PFSK-1 (cell line): ENCODE results near the gene WDFY2.

Experiments
- FOXP2 ChIP-seq: optimal IDR thresholded peaks from 2 replicates; pipeline ENCODE3; 2011; ENCODE audit warnings: borderline replicate concordance, control low read depth, inconsistent platforms; ENCODE audit not compliant: insufficient read depth; ENCODE audit errors: extremely low read length, extremely low read depth
- POLR2AphosphoS5 ChIP-seq: IDR thresholded peaks from 2 replicates; pipeline ENCODE4 v1.6.1; 2012; ENCODE audit warnings: low read depth, mild to moderate bottlenecking, control low read depth, low read length, moderate library complexity
- SIN3A ChIP-seq: IDR thresholded peaks from 2 replicates; pipeline ENCODE4 v1.6.1; 2012; ENCODE audit warnings: mild to moderate bottlenecking, low read length, moderate library complexity, borderline replicate concordance; ENCODE audit not compliant: insufficient read depth
- TAF1 ChIP-seq: IDR thresholded peaks from 2 replicates; pipeline ENCODE4 v1.6.1; 2012; ENCODE audit warnings: low read length, control low read depth, borderline replicate concordance; ENCODE audit not compliant: insufficient read depth
- TF ChIP-seq, protein P1 (sequence below), 2 experiments: IDR thresholded peaks; 2 replicates each; pipeline versions ENCODE4 v1.6.1 to v1.8.0; 2011 to 2012; ENCODE audit warnings: low read depth in 2 of 2, low read length in 2 of 2, control low read depth in 1 of 2, inconsistent platforms in 1 of 2, mild to moderate bottlenecking in 1 of 2, moderate library complexity in 1 of 2; ENCODE audit not compliant: insufficient read depth in 1 of 2

DNA sequence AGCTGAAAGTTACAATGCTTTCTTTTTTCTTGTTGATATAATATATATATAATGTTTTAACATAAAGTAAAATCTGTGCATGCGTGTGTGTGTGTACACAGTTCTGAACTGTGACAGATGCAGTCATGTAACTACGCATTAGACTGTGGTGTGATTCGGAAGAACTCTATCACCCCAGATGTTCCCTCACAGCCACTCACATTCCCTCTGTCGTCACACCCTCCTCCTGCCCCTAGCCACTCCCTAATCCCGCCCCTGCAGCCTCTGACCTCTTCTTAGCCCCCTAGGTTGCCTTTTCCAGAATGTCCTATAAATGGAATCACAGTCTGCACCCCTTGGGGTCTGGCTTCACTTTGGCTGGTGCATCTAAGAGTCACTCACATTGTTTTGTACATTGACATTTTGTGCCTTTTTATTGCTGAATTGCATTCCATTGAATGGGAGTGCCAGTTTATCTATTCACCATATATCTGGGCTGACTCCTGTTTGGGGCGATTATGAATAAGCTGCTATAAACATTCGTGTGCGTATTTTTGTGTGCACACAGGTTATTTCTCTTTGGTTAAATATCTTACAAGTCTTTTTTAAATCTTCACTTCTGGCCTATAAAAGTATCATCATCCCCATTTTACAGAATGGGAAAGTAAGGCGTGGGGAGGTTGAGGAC lies 199.3 kb downstream of the WDFY2 start:
- TF ChIP-seq, protein P1, sequence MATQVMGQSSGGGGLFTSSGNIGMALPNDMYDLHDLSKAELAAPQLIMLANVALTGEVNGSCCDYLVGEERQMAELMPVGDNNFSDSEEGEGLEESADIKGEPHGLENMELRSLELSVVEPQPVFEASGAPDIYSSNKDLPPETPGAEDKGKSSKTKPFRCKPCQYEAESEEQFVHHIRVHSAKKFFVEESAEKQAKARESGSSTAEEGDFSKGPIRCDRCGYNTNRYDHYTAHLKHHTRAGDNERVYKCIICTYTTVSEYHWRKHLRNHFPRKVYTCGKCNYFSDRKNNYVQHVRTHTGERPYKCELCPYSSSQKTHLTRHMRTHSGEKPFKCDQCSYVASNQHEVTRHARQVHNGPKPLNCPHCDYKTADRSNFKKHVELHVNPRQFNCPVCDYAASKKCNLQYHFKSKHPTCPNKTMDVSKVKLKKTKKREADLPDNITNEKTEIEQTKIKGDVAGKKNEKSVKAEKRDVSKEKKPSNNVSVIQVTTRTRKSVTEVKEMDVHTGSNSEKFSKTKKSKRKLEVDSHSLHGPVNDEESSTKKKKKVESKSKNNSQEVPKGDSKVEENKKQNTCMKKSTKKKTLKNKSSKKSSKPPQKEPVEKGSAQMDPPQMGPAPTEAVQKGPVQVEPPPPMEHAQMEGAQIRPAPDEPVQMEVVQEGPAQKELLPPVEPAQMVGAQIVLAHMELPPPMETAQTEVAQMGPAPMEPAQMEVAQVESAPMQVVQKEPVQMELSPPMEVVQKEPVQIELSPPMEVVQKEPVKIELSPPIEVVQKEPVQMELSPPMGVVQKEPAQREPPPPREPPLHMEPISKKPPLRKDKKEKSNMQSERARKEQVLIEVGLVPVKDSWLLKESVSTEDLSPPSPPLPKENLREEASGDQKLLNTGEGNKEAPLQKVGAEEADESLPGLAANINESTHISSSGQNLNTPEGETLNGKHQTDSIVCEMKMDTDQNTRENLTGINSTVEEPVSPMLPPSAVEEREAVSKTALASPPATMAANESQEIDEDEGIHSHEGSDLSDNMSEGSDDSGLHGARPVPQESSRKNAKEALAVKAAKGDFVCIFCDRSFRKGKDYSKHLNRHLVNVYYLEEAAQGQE (IDR thresholded peaks at IDR 0.05; ENCODE audit: insufficient read depth in 1 of 2, low read depth in 2 of 2, low read length in 2 of 2), result no peak
- TF ChIP-seq POLR2AphosphoS5 (no peak), SIN3A (no peak), TAF1 (no peak), FOXP2 (no peak)
